ENCODE results near the gene IFT122. TPM values are rescaled to one million over a fixed set of nuclear protein-coding genes. Genes with fewer than 3 reads are reported as not detected.

The IFT122 gene
- total and polyA plus RNA-seq, 2 donors (not counting 3 experiments of a cell fraction or from before 2014, with no cell fraction given): 38.4 to 41.7 TPM

DNA sequence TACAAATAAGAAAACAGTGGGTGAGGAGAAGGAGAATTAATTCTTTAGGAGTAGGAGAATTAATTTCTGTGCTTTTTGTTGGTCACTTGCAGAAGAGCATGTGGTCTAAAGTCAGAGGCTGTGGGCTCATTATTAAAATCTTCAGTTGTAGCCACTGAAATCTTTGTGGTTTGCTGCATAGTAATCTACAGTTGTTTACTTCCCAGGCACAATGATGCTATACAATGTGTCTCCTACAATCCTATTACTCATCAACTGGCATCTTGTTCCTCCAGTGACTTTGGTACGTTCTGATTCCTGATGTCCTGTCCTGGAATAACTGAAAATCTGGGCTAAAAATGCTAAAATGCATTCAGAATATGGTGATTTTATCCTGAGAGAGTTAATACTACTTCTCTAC is 21.0 kb downstream of the IFT122 start:
- H3K9me1 ChIP-seq (replicated peaks; ENCODE audit: control insufficient read depth, extremely low read depth, insufficient read depth, low read length): no peaks in the 10 kb centered on the region
- H3K27ac ChIP-seq (ENCODE audit: insufficient read depth, low read depth, low read length): no peak overlapping the region
- no peak for TF ChIP-seq CTCF (IDR thresholded peaks at IDR 0.05; ENCODE audit: extremely low read depth in 1 of 2, insufficient read depth in 1 of 2, low read depth in 1 of 2, low read length in 2 of 2)
- no peak for TF ChIP-seq POLR2AphosphoS5 (IDR thresholded peaks at IDR 0.05; ENCODE audit: insufficient read depth, low read depth, low read length)
- TF ChIP-seq, protein P1, sequence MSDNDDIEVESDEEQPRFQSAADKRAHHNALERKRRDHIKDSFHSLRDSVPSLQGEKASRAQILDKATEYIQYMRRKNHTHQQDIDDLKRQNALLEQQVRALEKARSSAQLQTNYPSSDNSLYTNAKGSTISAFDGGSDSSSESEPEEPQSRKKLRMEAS (IDR thresholded peaks at IDR 0.05; ENCODE audit: insufficient read depth, insufficient read length): no peak
- TF ChIP-seq GATA2 (IDR thresholded peaks at IDR 0.05; ENCODE audit: insufficient read depth, insufficient read length, low read depth, low read length): no peak
- TF ChIP-seq FOS (IDR thresholded peaks at IDR 0.05; ENCODE audit: borderline replicate concordance, insufficient read depth, low read length): no peak
- intact Hi-C loops (cut with micrococcal nuclease) (no loop called here), dilution Hi-C loops (cut with MboI; ENCODE audit: extremely low pct_ligation_motif_present, low sequenced_read_pairs) (no loop called here)
- ChIA-PET POLR2A (no interaction called here), CTCF (interaction anchor here (1.2 kb wide), 1 partner anchor 93 kb away, joined by 3 read pairs; no protein-coding TSS in a partner anchor)
- no peak for DNase-seq (ENCODE audit: low read depth, low spot score)
- H4K20me1 ChIP-seq (replicated peaks; ENCODE audit: control insufficient read depth, extremely low read depth, insufficient read depth, low read length): no peaks in the 10 kb centered on the region
- H3K36me3 ChIP-seq (ENCODE audit: control insufficient read depth in 2 of 2, extremely low read depth in 1 of 2, insufficient read depth in 2 of 2, low read length in 2 of 2): peaks cover 0 to 6% of the 10 kb centered on the region in 2 experiments
- no peak overlapping the region for H3K4me3 ChIP-seq (replicated peaks in 1 of 3; ENCODE audit: insufficient read depth in 1 of 3, low read depth in 1 of 3, low read length in 3 of 3)
- H3K27me3 ChIP-seq (ENCODE audit: control insufficient read depth in 2 of 2, insufficient read depth in 2 of 2, low read length in 2 of 2): no peaks in the 10 kb centered on the region
- no peaks in the 10 kb centered on the region for H3K4me1 ChIP-seq (ENCODE audit: control insufficient read depth, extremely low read depth, insufficient read depth, low read length)
- BruUV-seq (replicated peaks): no TSS peak
- H2AFZ ChIP-seq (ENCODE audit: low read depth, low read length): no peak overlapping the region
- no peaks in the 10 kb centered on the region for H3K79me2 ChIP-seq (ENCODE audit: control insufficient read depth, insufficient read depth, low read length)
- no peak for FAIRE-seq
- no peak overlapping the region for H3K4me2 ChIP-seq (ENCODE audit: insufficient read depth, low read length)
- H3K9ac ChIP-seq (replicated peaks; ENCODE audit: extremely low read depth, insufficient read depth, low read length): no peak overlapping the region
- H3K9me3 ChIP-seq (replicated peaks; ENCODE audit: control insufficient read depth, insufficient read depth, low read length): no peaks in the 10 kb centered on the region

Measured in endothelial cell of umbilical vein (primary cell).